Measurements from ENCODE around the gene AGTR1. TPM values are rescaled to one million over a fixed set of nuclear protein-coding genes. Genes with fewer than 3 reads are reported as not detected.

The AGTR1 gene
- total and polyA plus RNA-seq, 2 donors (not counting 3 experiments of a cell fraction or from before 2014, with no cell fraction given) = not detected

- Histone ChIP-seq H3K36me3 (ENCODE audit: control insufficient read depth in 2 of 2, extremely low read depth in 1 of 2, insufficient read depth in 2 of 2, low read length in 2 of 2) (no peaks in the 10 kb centered on the region), H3K9me1 (replicated peaks; ENCODE audit: control insufficient read depth, extremely low read depth, insufficient read depth, low read length) (no peaks in the 10 kb centered on the region), H3K4me1 (ENCODE audit: control insufficient read depth, extremely low read depth, insufficient read depth, low read length) (no peaks in the 10 kb centered on the region), H3K4me2 (ENCODE audit: insufficient read depth, low read length) (no peak overlapping the region), H3K9me3 (replicated peaks; ENCODE audit: control insufficient read depth, insufficient read depth, low read length) (no peaks in the 10 kb centered on the region), H2AFZ (ENCODE audit: low read depth, low read length) (no peak overlapping the region), H3K27me3 (ENCODE audit: control insufficient read depth in 2 of 2, insufficient read depth in 2 of 2, low read length in 2 of 2) (no peaks in the 10 kb centered on the region), H3K79me2 (ENCODE audit: control insufficient read depth, insufficient read depth, low read length) (no peaks in the 10 kb centered on the region), H3K27ac (ENCODE audit: insufficient read depth, low read depth, low read length) (no peak overlapping the region), H3K4me3 (replicated peaks in 1 of 3; ENCODE audit: insufficient read depth in 1 of 3, low read depth in 1 of 3, low read length in 3 of 3) (no peak overlapping the region), H3K9ac (replicated peaks; ENCODE audit: extremely low read depth, insufficient read depth, low read length) (no peak overlapping the region), H4K20me1 (replicated peaks; ENCODE audit: control insufficient read depth, extremely low read depth, insufficient read depth, low read length) (no peaks in the 10 kb centered on the region)
- dilution Hi-C loops (cut with MboI; ENCODE audit: extremely low pct_ligation_motif_present, low sequenced_read_pairs) = no loop called here
- ChIA-PET POLR2A (no interaction called here), CTCF (no interaction called here)
- no peak for DNase-seq (ENCODE audit: low read depth, low spot score)
- intact Hi-C loops (cut with micrococcal nuclease) = no loop called here
- no TSS peak for BruUV-seq (replicated peaks)
- no peak for FAIRE-seq
- TF ChIP-seq POLR2A (IDR thresholded peaks at IDR 0.05; ENCODE audit: low read depth, low read length) = no peak
- TF ChIP-seq POLR2AphosphoS5 (IDR thresholded peaks at IDR 0.05; ENCODE audit: insufficient read depth, low read depth, low read length) = no peak
- no peak for TF ChIP-seq MYC (IDR thresholded peaks at IDR 0.05; ENCODE audit: low read depth, low read length)
- TF ChIP-seq JUN (IDR thresholded peaks at IDR 0.05; ENCODE audit: borderline replicate concordance, insufficient read depth, insufficient read length, low read depth) = no peak
- no peak for TF ChIP-seq FOS (IDR thresholded peaks at IDR 0.05; ENCODE audit: borderline replicate concordance, insufficient read depth, low read length)
- no peak for TF ChIP-seq EZH2 (IDR thresholded peaks at IDR 0.05; ENCODE audit: borderline replicate concordance, low read depth, low read length, severe bottlenecking)
- TF ChIP-seq, protein P1, sequence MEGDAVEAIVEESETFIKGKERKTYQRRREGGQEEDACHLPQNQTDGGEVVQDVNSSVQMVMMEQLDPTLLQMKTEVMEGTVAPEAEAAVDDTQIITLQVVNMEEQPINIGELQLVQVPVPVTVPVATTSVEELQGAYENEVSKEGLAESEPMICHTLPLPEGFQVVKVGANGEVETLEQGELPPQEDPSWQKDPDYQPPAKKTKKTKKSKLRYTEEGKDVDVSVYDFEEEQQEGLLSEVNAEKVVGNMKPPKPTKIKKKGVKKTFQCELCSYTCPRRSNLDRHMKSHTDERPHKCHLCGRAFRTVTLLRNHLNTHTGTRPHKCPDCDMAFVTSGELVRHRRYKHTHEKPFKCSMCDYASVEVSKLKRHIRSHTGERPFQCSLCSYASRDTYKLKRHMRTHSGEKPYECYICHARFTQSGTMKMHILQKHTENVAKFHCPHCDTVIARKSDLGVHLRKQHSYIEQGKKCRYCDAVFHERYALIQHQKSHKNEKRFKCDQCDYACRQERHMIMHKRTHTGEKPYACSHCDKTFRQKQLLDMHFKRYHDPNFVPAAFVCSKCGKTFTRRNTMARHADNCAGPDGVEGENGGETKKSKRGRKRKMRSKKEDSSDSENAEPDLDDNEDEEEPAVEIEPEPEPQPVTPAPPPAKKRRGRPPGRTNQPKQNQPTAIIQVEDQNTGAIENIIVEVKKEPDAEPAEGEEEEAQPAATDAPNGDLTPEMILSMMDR (IDR thresholded peaks at IDR 0.05; ENCODE audit: extremely low read depth in 1 of 2, insufficient read depth in 1 of 2, low read depth in 1 of 2, low read length in 2 of 2) = no peak
- TF ChIP-seq MAX (IDR thresholded peaks at IDR 0.05; ENCODE audit: insufficient read depth, insufficient read length) = no peak
- no peak for TF ChIP-seq GATA2 (IDR thresholded peaks at IDR 0.05; ENCODE audit: insufficient read depth, insufficient read length, low read depth, low read length)
Observed at GRCh38 chr3:148748283-148748682, 50.6 kb downstream of the AGTR1 start.

All from endothelial cell of umbilical vein (primary cell).